ENCODE data around the gene CFAP119. TPM values are rescaled to one million over a fixed set of nuclear protein-coding genes. Genes with fewer than 3 reads are reported as not detected.

CFAP119 gene
- total and polyA plus RNA-seq, 3 donors from 2014 or later: 31.5 to 54.2 (median 43.3) TPM

GRCh38 chr16:30720694-30721093, 41.2 kb downstream of the CFAP119 start:
- 78 to 88% methylated on average over 7 to 9 of the region's 9 CpGs for WGBS, 2 donors
- Histone ChIP-seq H3K9me3 (no peaks in the 10 kb centered on the region), H3K27me3 (no peaks in the 10 kb centered on the region), H3K27ac (no peak overlapping the region), H3K4me3 (no peak overlapping the region), H3K36me3 (ENCODE audit: low read depth, missing control alignments) (no peaks in the 10 kb centered on the region), H3K4me1 (peaks cover 2% of the 10 kb centered on the region)
- no peak for DNase-seq
- intact Hi-C loops (cut with DNase I; ENCODE audit: low total_unique reads): no loop called here
- TF ChIP-seq POLR2A (IDR thresholded peaks at IDR 0.05): no peak
- TF ChIP-seq, protein P1, sequence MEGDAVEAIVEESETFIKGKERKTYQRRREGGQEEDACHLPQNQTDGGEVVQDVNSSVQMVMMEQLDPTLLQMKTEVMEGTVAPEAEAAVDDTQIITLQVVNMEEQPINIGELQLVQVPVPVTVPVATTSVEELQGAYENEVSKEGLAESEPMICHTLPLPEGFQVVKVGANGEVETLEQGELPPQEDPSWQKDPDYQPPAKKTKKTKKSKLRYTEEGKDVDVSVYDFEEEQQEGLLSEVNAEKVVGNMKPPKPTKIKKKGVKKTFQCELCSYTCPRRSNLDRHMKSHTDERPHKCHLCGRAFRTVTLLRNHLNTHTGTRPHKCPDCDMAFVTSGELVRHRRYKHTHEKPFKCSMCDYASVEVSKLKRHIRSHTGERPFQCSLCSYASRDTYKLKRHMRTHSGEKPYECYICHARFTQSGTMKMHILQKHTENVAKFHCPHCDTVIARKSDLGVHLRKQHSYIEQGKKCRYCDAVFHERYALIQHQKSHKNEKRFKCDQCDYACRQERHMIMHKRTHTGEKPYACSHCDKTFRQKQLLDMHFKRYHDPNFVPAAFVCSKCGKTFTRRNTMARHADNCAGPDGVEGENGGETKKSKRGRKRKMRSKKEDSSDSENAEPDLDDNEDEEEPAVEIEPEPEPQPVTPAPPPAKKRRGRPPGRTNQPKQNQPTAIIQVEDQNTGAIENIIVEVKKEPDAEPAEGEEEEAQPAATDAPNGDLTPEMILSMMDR (IDR thresholded peaks at IDR 0.05): no peak

DNA sequence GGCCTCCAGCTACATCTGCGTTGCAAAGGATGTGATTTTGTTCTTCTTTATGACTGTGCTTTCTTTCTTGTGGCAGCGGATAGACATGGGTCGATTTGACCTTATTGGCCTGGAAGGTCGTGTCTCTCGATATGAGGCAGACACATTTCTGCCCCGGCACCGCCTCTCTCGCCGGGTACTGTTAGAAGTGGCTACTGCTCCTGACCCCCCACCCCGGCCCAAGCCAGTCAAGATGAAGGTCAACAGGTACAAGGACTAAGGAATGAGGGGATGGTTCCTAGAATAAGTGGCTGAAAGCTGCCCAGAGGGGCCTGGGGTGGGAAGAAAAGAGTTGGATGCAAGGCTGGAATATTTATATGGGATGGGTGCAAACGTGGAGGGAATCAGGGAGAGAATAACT, 41.8 kb downstream of the CFAP119 start:
- no peaks in the 10 kb centered on the region for H3K36me3 ChIP-seq (ENCODE audit: low read depth, missing control alignments)
- WGBS, 2 donors: 87 to 90% methylated on average over 7 to 11 of the region's 11 CpGs
- intact Hi-C loops (cut with DNase I; ENCODE audit: low total_unique reads): no loop called here

GRCh38 chr16:30715750-30716445, 46.0 kb downstream of the CFAP119 start:
- no peaks in the 10 kb centered on the region for H3K27me3 ChIP-seq
- peak overlapping the region; percentile 4 to 65 for H3K27ac ChIP-seq
- WGBS, 2 donors: 81 to 86% methylated on average over 17 of the region's 17 CpGs
- no peaks in the 10 kb centered on the region for H3K9me3 ChIP-seq
- intact Hi-C loops (cut with DNase I; ENCODE audit: low total_unique reads): no loop called here
- H3K36me3 ChIP-seq (ENCODE audit: low read depth, missing control alignments): no peaks in the 10 kb centered on the region
- DNase-seq: no peak
- no peak for TF ChIP-seq POLR2A (IDR thresholded peaks at IDR 0.05)
- TF ChIP-seq, protein P1 (IDR thresholded peaks at IDR 0.05): no peak
- no peaks in the 10 kb centered on the region for H3K4me1 ChIP-seq
- H3K4me3 ChIP-seq: no peak overlapping the region

More for the DNA sequence above, 41.8 kb downstream of the CFAP119 start:
- TF ChIP-seq, protein P1 (IDR thresholded peaks at IDR 0.05): no peak
- no peak for TF ChIP-seq POLR2A (IDR thresholded peaks at IDR 0.05)
- Histone ChIP-seq H3K27me3 (no peaks in the 10 kb centered on the region), H3K4me1 (peaks cover 2% of the 10 kb centered on the region), H3K4me3 (no peak overlapping the region), H3K9me3 (no peaks in the 10 kb centered on the region), H3K27ac (no peak overlapping the region)
- DNase-seq: no peak

GRCh38 chr16:30711712-30712111, 50.1 kb downstream of the CFAP119 start:
- no peaks in the 10 kb centered on the region for H3K36me3 ChIP-seq (ENCODE audit: low read depth, missing control alignments)
- intact Hi-C loops (cut with DNase I; ENCODE audit: low total_unique reads): no loop called here
- no peak overlapping the region for H3K27ac ChIP-seq
- no peak for DNase-seq
- no peaks in the 10 kb centered on the region for H3K9me3 ChIP-seq
- no peak overlapping the region for H3K4me3 ChIP-seq
- H3K27me3 ChIP-seq: no peaks in the 10 kb centered on the region
- TF ChIP-seq, protein P1 (IDR thresholded peaks at IDR 0.05): no peak
- TF ChIP-seq POLR2A (IDR thresholded peaks at IDR 0.05): no peak
- H3K4me1 ChIP-seq: no peaks in the 10 kb centered on the region
- 92 to 94% methylated on average over 1 of the region's 1 CpG for WGBS, 2 donors

DNA sequence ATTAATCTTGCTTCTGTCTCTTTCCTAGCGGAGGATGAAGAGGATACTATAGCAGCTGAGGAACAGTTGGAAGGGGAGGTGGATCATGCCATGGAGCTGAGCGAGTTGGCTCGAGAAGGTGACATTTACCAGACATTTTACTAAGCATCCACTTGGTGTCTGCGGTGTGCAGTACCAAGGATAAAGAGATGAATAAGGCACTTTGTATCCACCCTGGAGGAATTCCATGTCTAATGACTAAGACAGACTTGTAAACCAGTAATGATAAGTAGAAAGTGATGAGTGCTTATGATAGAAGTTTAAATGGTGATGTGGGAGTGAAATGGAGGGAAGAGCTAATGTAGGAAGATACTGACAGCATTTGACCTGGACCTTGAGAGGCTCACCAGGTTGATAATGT, 50.9 kb downstream of the CFAP119 start:
- Histone ChIP-seq H3K27ac (no peak overlapping the region), H3K36me3 (ENCODE audit: low read depth, missing control alignments) (no peaks in the 10 kb centered on the region), H3K4me1 (no peaks in the 10 kb centered on the region), H3K4me3 (no peak overlapping the region), H3K27me3 (no peaks in the 10 kb centered on the region), H3K9me3 (no peaks in the 10 kb centered on the region)
- DNase-seq: no peak
- WGBS, 2 donors: 84 to 88% methylated on average over 4 of the region's 4 CpGs
- TF ChIP-seq POLR2A (IDR thresholded peaks at IDR 0.05): no peak
- TF ChIP-seq, protein P1 (IDR thresholded peaks at IDR 0.05): no peak
- intact Hi-C loops (cut with DNase I; ENCODE audit: low total_unique reads): no loop called here

Measured in testis (tissue), 3 donors.